ENCODE results near the gene DNAH14. TPM values are rescaled to one million over a fixed set of nuclear protein-coding genes. Genes with fewer than 3 reads are reported as not detected.

DNAH14 gene
- total RNA-seq, 1 experiment from 2014 or later, result 39.7 TPM

GRCh38 chr1:224931605-224932004 lies 2.1 kb downstream of the DNAH14 start:
- H3K79me2 ChIP-seq (ENCODE audit: insufficient read depth, low read length), result peaks cover 3% of the 10 kb centered on the region; the same call in 1 of the 2 replicates
- Mint-ChIP-seq H3K27ac (no peak overlapping the region), H3K4me3 (no peak overlapping the region), H3K36me3 (ENCODE audit: insufficient read depth in 1 of 3, low read depth in 3 of 3) (peaks cover 42 to 55% (median 47%) of the 10 kb centered on the region in 3 experiments), H3K9me3 (peaks cover 52% of the 10 kb centered on the region in 2 experiments), H3K4me1 (no peaks in the 10 kb centered on the region), H3K27me3 (ENCODE audit: low read depth) (no peaks in the 10 kb centered on the region; the same call in 1 of the 2 replicates)
- no peaks in the 10 kb centered on the region for H3K23me2 ChIP-seq (ENCODE audit: insufficient read length, low read depth, low read length, poor library complexity, severe bottlenecking)
- H2BK5ac ChIP-seq (ENCODE audit: insufficient read length, low read length), result no peak overlapping the region
- H2AFZ ChIP-seq (ENCODE audit: low read length), result no peak overlapping the region
- H3K9me3 ChIP-seq (ENCODE audit: control insufficient read depth, low read depth, low read length), result peaks cover 5% of the 10 kb centered on the region
- no peak overlapping the region for H4K5ac ChIP-seq (ENCODE audit: insufficient read length, low read depth, low read length)
- TF ChIP-seq, protein P1, sequence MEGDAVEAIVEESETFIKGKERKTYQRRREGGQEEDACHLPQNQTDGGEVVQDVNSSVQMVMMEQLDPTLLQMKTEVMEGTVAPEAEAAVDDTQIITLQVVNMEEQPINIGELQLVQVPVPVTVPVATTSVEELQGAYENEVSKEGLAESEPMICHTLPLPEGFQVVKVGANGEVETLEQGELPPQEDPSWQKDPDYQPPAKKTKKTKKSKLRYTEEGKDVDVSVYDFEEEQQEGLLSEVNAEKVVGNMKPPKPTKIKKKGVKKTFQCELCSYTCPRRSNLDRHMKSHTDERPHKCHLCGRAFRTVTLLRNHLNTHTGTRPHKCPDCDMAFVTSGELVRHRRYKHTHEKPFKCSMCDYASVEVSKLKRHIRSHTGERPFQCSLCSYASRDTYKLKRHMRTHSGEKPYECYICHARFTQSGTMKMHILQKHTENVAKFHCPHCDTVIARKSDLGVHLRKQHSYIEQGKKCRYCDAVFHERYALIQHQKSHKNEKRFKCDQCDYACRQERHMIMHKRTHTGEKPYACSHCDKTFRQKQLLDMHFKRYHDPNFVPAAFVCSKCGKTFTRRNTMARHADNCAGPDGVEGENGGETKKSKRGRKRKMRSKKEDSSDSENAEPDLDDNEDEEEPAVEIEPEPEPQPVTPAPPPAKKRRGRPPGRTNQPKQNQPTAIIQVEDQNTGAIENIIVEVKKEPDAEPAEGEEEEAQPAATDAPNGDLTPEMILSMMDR (conservative IDR thresholded peaks at IDR 0.05), result no peak
- H2BK20ac ChIP-seq (ENCODE audit: low read depth, low read length, poor library complexity, severe bottlenecking), result no peak overlapping the region
- H2BK120ac ChIP-seq (ENCODE audit: low read depth, low read length, poor library complexity, severe bottlenecking), result no peak overlapping the region
- H3K27me3 ChIP-seq (ENCODE audit: insufficient read depth, low read length), result no peaks in the 10 kb centered on the region
- no peak overlapping the region for H2BK15ac ChIP-seq (ENCODE audit: low read depth, low read length)
- no peak overlapping the region for H3K4me2 ChIP-seq (ENCODE audit: insufficient read depth, insufficient read length, low read length)
- no peak overlapping the region for H3K56ac ChIP-seq (ENCODE audit: insufficient read length, low read depth, low read length)
- H3K4me1 ChIP-seq (ENCODE audit: insufficient read depth, low read length), result no peaks in the 10 kb centered on the region
- no peak overlapping the region for H3K14ac ChIP-seq (ENCODE audit: insufficient read depth, low read length)
- no CpG with 5 or more reads among the region's 1 CpG for WGBS (ENCODE audit: extremely low coverage, insufficient read length, low lambda C conversion rate)
- H3K18ac ChIP-seq (ENCODE audit: insufficient read length, low read depth, low read length), result no peak overlapping the region
- no peak overlapping the region for H4K91ac ChIP-seq (ENCODE audit: insufficient read length, low read depth, low read length)
- H4K20me1 ChIP-seq (ENCODE audit: control insufficient read depth, insufficient read depth, insufficient read length), result no peaks in the 10 kb centered on the region
- H3K23ac ChIP-seq (ENCODE audit: insufficient read length, low read depth, low read length), result no peak overlapping the region
- H3T11ph ChIP-seq (ENCODE audit: low read length), result no peak overlapping the region
- H3K79me1 ChIP-seq (ENCODE audit: insufficient read depth, low read depth, low read length, poor library complexity, severe bottlenecking), result no peaks in the 10 kb centered on the region
- H2BK12ac ChIP-seq (ENCODE audit: insufficient read length, low read depth, low read length), result no peak overlapping the region
- H3K4ac ChIP-seq (ENCODE audit: low read depth, low read length), result no peak overlapping the region
- H3K9ac ChIP-seq (ENCODE audit: extremely low read depth, insufficient read length, low read length), result no peak overlapping the region
- H3K27ac ChIP-seq (ENCODE audit: insufficient read length, low read depth, low read length), result no peak overlapping the region
- DNase-seq, result no peak
- H4K8ac ChIP-seq (replicated peaks; ENCODE audit: insufficient read length, low read depth, low read length), result no peak overlapping the region
- no peak overlapping the region for H2AK5ac ChIP-seq (ENCODE audit: insufficient read length, low read length)
